WTC11 (cell line): ENCODE data around the gene GNL2. TPM values are rescaled to one million over a fixed set of nuclear protein-coding genes. Genes with fewer than 3 reads are reported as not detected.

Experiments
- ATAC-seq: fragments of 200-7000 bp; cut with Tn5 transposase; 2 replicates; pipeline ENCODE4 v1.10.0; 2021; ENCODE audit warnings: mild to moderate bottlenecking, moderate library complexity
- CTCF ChIA-PET: fragments of 300-600 bp; sonication (Branson Sonifier 250); formaldehyde crosslinking; loops from one replicate; lab custom pipeline; 2021; ENCODE audit warnings: antibody characterized with exemption; lab: Charles Lee
- POLR2A ChIA-PET: fragments of 350-600 bp; sonication (Branson Sonifier 250); formaldehyde crosslinking; loops from one replicate; lab custom pipeline; 2021; ENCODE audit warnings: antibody characterized with exemption; lab: Charles Lee
- DNase-seq: peaks from one replicate; pipeline ENCODE4 v3.0.0; 2021; ENCODE audit warnings: low spot score
- H3K27ac Mint-ChIP-seq: 2 replicates; pipeline ENCODE4 v1.8.0; 2021; ENCODE audit warnings: mixed read lengths
- H3K27me3 Mint-ChIP-seq: 2 replicates; pipeline ENCODE4 v1.8.0; 2021; ENCODE audit warnings: low read depth, mild to moderate bottlenecking, moderate library complexity, mixed read lengths
- H3K36me3 Mint-ChIP-seq: 2 replicates; pipeline ENCODE4 v1.8.0; 2021; ENCODE audit warnings: mixed read lengths
- H3K4me1 Mint-ChIP-seq: 2 replicates; pipeline ENCODE4 v1.8.0; 2022; ENCODE audit warnings: mixed read lengths
- H3K4me3 Mint-ChIP-seq: 2 replicates; pipeline ENCODE4 v1.8.0; 2021; ENCODE audit warnings: mild to moderate bottlenecking, moderate library complexity, mixed read lengths
- H3K9me3 Mint-ChIP-seq: 2 replicates; pipeline ENCODE4 v1.8.0; 2021; ENCODE audit warnings: mixed read lengths
- ARID4B ChIP-seq: sonication (generic); formaldehyde crosslinking; IDR thresholded peaks from 2 replicates; pipeline ENCODE4 v1.8.0; 2023; ENCODE audit warnings: missing genetic modification reagents, mild to moderate bottlenecking, borderline replicate concordance
- ATF1 ChIP-seq: sonication (generic); formaldehyde crosslinking; IDR thresholded peaks from 2 replicates; pipeline ENCODE4 v1.8.1; 2023; ENCODE audit warnings: mild to moderate bottlenecking, moderate library complexity, missing genetic modification reagents
- ATF3 ChIP-seq: sonication (generic); formaldehyde crosslinking; conservative IDR thresholded peaks from 2 replicates; pipeline ENCODE4 v1.8.1; 2022; ENCODE audit warnings: mild to moderate bottlenecking, missing genetic modification reagents
- ATF6 ChIP-seq: sonication (generic); formaldehyde crosslinking; IDR thresholded peaks from 2 replicates; pipeline ENCODE4 v1.8.1; 2023; ENCODE audit warnings: mild to moderate bottlenecking, missing genetic modification reagents
- CREB1 ChIP-seq: sonication (generic); formaldehyde crosslinking; IDR thresholded peaks from 2 replicates; pipeline ENCODE4 v1.8.0; 2023; ENCODE audit warnings: mild to moderate bottlenecking, missing genetic modification reagents
- E2F5 ChIP-seq: sonication (generic); formaldehyde crosslinking; IDR thresholded peaks from 2 replicates; pipeline ENCODE4 v1.8.1; 2022; ENCODE audit warnings: mild to moderate bottlenecking, moderate library complexity, missing genetic modification reagents
- FOXJ3 ChIP-seq: sonication (generic); formaldehyde crosslinking; IDR thresholded peaks from 2 replicates; pipeline ENCODE4 v1.9.0; 2021; ENCODE audit warnings: missing genetic modification reagents, mild to moderate bottlenecking, borderline replicate concordance
- HMGXB4 ChIP-seq: sonication (generic); formaldehyde crosslinking; IDR thresholded peaks from 2 replicates; pipeline ENCODE4 v1.8.1; 2023; ENCODE audit warnings: mild to moderate bottlenecking, moderate library complexity, missing genetic modification reagents
- KAT7 ChIP-seq: sonication (generic); formaldehyde crosslinking; IDR thresholded peaks from 2 replicates; pipeline ENCODE4 v1.8.1; 2023; ENCODE audit warnings: missing genetic modification reagents, mild to moderate bottlenecking, borderline replicate concordance
- MLX ChIP-seq: sonication (generic); formaldehyde crosslinking; IDR thresholded peaks from 2 replicates; pipeline ENCODE4 v1.8.1; 2023; ENCODE audit warnings: mild to moderate bottlenecking, missing genetic modification reagents, moderate library complexity
- NR3C1 ChIP-seq: sonication (generic); formaldehyde crosslinking; conservative IDR thresholded peaks from 2 replicates; pipeline ENCODE4 v1.8.1; 2023; ENCODE audit warnings: low read depth, mild to moderate bottlenecking, missing genetic modification reagents
- TCF7 ChIP-seq: sonication (generic); formaldehyde crosslinking; IDR thresholded peaks from 2 replicates; pipeline ENCODE4 v1.8.0; 2022; ENCODE audit warnings: mild to moderate bottlenecking, low read depth, missing genetic modification reagents, moderate library complexity
- TEAD1 ChIP-seq: sonication (generic); formaldehyde crosslinking; IDR thresholded peaks from 2 replicates; pipeline ENCODE4 v1.8.0; 2022; ENCODE audit warnings: mild to moderate bottlenecking, missing genetic modification reagents
- ZNF281 ChIP-seq: sonication (generic); formaldehyde crosslinking; IDR thresholded peaks from 2 replicates; pipeline ENCODE4 v1.8.0; 2023; ENCODE audit warnings: mild to moderate bottlenecking, missing genetic modification reagents
- ZNF423 ChIP-seq: fragments of 250-450 bp; sonication (Bioruptor Pico); IDR thresholded peaks from 2 replicates; pipeline ENCODE4 v2.1.2; 2022; ENCODE audit warnings: mild to moderate bottlenecking, moderate library complexity
- total RNA-seq: library from RNA; stranded (reverse); gene quantifications from 3 replicates; pipeline ENCODE4 v1.2.3, GENCODE V29; 2021

Gene GNL2
- total RNA-seq, 1 experiment from 2014 or later: 92.8 TPM

- no peak for DNase-seq
- ChIA-PET POLR2A (no interaction called here), CTCF (no interaction called here)
- H3K36me3 Mint-ChIP-seq: peaks cover 48% of the 10 kb centered on the region
- H3K4me3 Mint-ChIP-seq: no peak overlapping the region
- TF ChIP-seq ARID4B (CRISPR knock-in tag) (no peak), KAT7 (CRISPR knock-in tag) (no peak), TCF7 (CRISPR knock-in tag) (no peak), CREB1 (CRISPR knock-in tag) (no peak), E2F5 (CRISPR knock-in tag) (no peak), ZNF281 (CRISPR knock-in tag) (no peak), FOXJ3 (no peak), ATF1 (no peak), ATF3 (CRISPR knock-in tag) (no peak), NR3C1 (no peak), HMGXB4 (no peak), ZNF423 (no peak), ATF6 (CRISPR knock-in tag) (no peak), MLX (CRISPR knock-in tag) (no peak), TEAD1 (CRISPR knock-in tag) (no peak)
- H3K27me3 Mint-ChIP-seq: no peaks in the 10 kb centered on the region
- ATAC-seq: no peak
- no peak overlapping the region for H3K27ac Mint-ChIP-seq
- peaks cover 10% of the 10 kb centered on the region for H3K4me1 Mint-ChIP-seq
- H3K9me3 Mint-ChIP-seq: peaks cover 2% of the 10 kb centered on the region; the same call in 1 of the 2 replicates
These were observed 46.4 kb downstream of the GNL2 start for GRCh38 chr1:37549341-37549740.
